KMS-11 (cell line): Measurements from ENCODE around the gene ZPBP.

ENCODE experiments used
- H2AFZ ChIP-seq: fragments of 200-600 bp; sonication (generic); 2 replicates; pipeline ENCODE4 v1.6.1; 2016; ENCODE audit warnings: antibody characterized with exemption, mixed run types, low read depth
- H3K27ac ChIP-seq: fragments of 200-600 bp; sonication (generic); 2 replicates; pipeline ENCODE4 v1.6.1; 2016; ENCODE audit warnings: mild to moderate bottlenecking, mixed run types
- H3K27me3 ChIP-seq: fragments of 200-600 bp; sonication (generic); 2 replicates; pipeline ENCODE4 v1.6.1; 2017; ENCODE audit warnings: mild to moderate bottlenecking, low read depth, mixed run types, moderate library complexity; ENCODE audit not compliant: insufficient read depth
- H3K36me3 ChIP-seq: fragments of 200-600 bp; sonication (generic); 2 replicates; pipeline ENCODE4 v1.6.1; 2017; ENCODE audit warnings: mild to moderate bottlenecking, mixed run types; ENCODE audit not compliant: insufficient read depth
- H3K4me1 ChIP-seq: fragments of 200-600 bp; sonication (generic); 2 replicates; pipeline ENCODE4 v1.6.1; 2016; ENCODE audit warnings: mild to moderate bottlenecking, low read depth, mixed run types; ENCODE audit not compliant: poor library complexity, severe bottlenecking
- H3K4me2 ChIP-seq: fragments of 200-600 bp; sonication (generic); 2 replicates; pipeline ENCODE4 v1.7.0; 2016; ENCODE audit warnings: mild to moderate bottlenecking, mixed run types
- H3K4me3 ChIP-seq: fragments of 200-600 bp; sonication (generic); IDR thresholded peaks from 2 replicates; pipeline ENCODE4 v1.6.1; 2017; ENCODE audit warnings: low read depth, low read length, mixed read lengths; ENCODE audit not compliant: insufficient read depth
- H3K79me2 ChIP-seq: fragments of 200-600 bp; sonication (generic); 2 replicates; pipeline ENCODE4 v1.6.1; 2016; ENCODE audit warnings: low read depth, mixed run types; ENCODE audit not compliant: insufficient read depth
- H3K9ac ChIP-seq: fragments of 200-600 bp; sonication (generic); 2 replicates; pipeline ENCODE4 v1.6.1; 2016; ENCODE audit warnings: mild to moderate bottlenecking, mixed run types
- H4K20me1 ChIP-seq: fragments of 200-600 bp; sonication (generic); 2 replicates; pipeline ENCODE4 v1.6.1; 2016; ENCODE audit warnings: mild to moderate bottlenecking, mixed run types; ENCODE audit not compliant: insufficient read depth
- TF ChIP-seq, protein P1 (sequence below): fragments of 200-600 bp; sonication (generic); conservative IDR thresholded peaks from 2 replicates; pipeline ENCODE4 v1.6.1; 2017; ENCODE audit warnings: low read depth, mild to moderate bottlenecking, antibody characterized with exemption, low read length, moderate library complexity, mixed read lengths

ZPBP gene

DNA sequence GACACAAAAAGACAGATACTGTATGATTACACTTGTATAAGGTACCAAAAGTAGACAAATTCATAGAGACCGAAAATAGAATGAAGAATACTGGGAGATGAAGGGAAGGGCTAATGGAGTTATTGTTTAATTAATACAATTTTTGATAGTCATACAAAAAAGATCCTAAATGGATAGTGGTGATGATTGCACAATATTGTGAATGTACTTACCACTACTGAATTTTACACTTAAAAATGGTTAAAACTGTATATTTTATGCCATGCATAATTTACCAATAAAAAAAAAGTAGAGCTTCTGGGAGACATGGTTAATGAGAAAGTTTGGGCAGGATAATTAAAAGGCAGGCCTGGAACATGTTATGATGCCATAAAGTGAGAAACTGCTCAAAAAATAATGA is 119.0 kb downstream of the ZPBP start:
- Histone ChIP-seq H3K4me3 (no peak overlapping the region), H3K79me2 (no peaks in the 10 kb centered on the region), H4K20me1 (no peaks in the 10 kb centered on the region), H3K27ac (no peak overlapping the region), H3K4me2 (no peak overlapping the region), H3K4me1 (no peaks in the 10 kb centered on the region), H3K9ac (no peak overlapping the region), H3K27me3 (no peaks in the 10 kb centered on the region), H2AFZ (no peak overlapping the region), H3K36me3 (no peaks in the 10 kb centered on the region)
- TF ChIP-seq, protein P1, sequence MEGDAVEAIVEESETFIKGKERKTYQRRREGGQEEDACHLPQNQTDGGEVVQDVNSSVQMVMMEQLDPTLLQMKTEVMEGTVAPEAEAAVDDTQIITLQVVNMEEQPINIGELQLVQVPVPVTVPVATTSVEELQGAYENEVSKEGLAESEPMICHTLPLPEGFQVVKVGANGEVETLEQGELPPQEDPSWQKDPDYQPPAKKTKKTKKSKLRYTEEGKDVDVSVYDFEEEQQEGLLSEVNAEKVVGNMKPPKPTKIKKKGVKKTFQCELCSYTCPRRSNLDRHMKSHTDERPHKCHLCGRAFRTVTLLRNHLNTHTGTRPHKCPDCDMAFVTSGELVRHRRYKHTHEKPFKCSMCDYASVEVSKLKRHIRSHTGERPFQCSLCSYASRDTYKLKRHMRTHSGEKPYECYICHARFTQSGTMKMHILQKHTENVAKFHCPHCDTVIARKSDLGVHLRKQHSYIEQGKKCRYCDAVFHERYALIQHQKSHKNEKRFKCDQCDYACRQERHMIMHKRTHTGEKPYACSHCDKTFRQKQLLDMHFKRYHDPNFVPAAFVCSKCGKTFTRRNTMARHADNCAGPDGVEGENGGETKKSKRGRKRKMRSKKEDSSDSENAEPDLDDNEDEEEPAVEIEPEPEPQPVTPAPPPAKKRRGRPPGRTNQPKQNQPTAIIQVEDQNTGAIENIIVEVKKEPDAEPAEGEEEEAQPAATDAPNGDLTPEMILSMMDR = no peak

DNA sequence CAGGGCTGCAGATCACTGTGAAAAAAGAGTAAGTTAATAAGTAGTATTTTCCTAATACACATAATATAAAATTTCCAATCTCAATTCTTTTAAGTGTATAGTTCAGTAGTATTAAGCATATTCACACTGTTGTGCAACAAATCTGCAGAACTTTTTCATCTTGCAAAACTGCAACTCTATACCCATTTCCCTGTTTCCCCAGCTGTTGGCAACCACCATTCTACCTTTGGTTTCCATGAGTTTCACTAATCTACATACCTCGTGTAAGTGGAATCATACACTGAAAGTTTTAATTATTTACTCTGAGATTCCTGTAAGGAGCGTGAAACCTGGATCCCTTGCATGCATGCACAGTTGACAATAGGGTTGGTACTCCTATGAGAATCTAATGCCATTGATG is 155.4 kb downstream of the ZPBP start:
- TF ChIP-seq, protein P1 = no peak

DNA sequence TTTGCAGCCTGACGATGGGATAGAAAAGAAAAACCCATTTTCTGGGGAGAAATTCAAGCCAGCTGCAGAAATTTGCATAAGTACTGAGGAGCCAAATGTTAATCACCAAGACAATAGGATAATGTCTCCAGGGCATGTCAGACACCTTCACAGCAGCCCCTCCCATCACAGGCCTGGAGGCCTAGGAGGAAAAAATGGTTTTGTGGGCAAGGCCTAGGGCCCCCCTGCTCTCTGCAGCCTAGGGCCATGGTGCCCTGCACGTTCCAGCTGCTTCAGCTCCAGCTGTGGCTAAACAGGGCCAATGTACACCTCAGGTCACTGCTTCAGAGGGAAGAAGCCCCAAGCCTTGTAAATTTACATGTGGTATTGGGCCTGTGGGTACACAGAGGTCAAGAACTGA is 161.4 kb downstream of the ZPBP start:
- no peaks in the 10 kb centered on the region for H4K20me1 ChIP-seq
- no peaks in the 10 kb centered on the region for H3K36me3 ChIP-seq
- no peaks in the 10 kb centered on the region for H3K27me3 ChIP-seq

More for the DNA sequence above, 155.4 kb downstream of the ZPBP start:
- H3K27ac ChIP-seq = no peak overlapping the region
- no peak overlapping the region for H3K4me2 ChIP-seq
- no peak overlapping the region for H2AFZ ChIP-seq
- H3K4me1 ChIP-seq = no peaks in the 10 kb centered on the region
- no peaks in the 10 kb centered on the region for H4K20me1 ChIP-seq
- H3K36me3 ChIP-seq = no peaks in the 10 kb centered on the region
- H3K79me2 ChIP-seq = no peaks in the 10 kb centered on the region
- H3K9ac ChIP-seq = no peak overlapping the region
- H3K4me3 ChIP-seq = no peak overlapping the region
- no peaks in the 10 kb centered on the region for H3K27me3 ChIP-seq

DNA sequence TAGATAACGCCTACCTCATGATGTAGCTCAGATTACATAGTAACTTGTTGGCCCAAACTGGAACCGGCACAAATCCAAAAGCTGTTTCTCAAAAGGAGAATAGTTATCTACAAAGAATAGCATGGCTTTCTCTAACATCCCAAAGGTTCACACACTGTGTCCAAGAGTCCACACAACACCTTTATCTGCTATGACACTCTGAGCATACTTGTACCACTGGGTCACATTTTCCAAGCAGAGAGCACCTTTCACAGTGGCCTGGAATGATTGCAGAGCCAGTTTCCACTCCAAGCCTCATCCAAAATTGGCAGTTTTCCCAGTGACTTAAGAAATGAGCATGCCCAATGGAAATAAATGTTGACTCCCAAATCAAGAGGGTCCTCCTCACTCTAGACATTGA is 164.3 kb downstream of the ZPBP start:
- Histone ChIP-seq H3K36me3 (no peaks in the 10 kb centered on the region), H3K9ac (no peak overlapping the region), H3K27me3 (no peaks in the 10 kb centered on the region), H2AFZ (no peak overlapping the region), H3K4me1 (no peaks in the 10 kb centered on the region), H4K20me1 (no peaks in the 10 kb centered on the region), H3K27ac (no peak overlapping the region), H3K79me2 (no peaks in the 10 kb centered on the region), H3K4me2 (no peak overlapping the region), H3K4me3 (no peak overlapping the region)
- TF ChIP-seq, protein P1 = no peak

More for the DNA sequence above, 161.4 kb downstream of the ZPBP start:
- no peaks in the 10 kb centered on the region for H3K79me2 ChIP-seq
- H3K27ac ChIP-seq = no peak overlapping the region
- no peak overlapping the region for H3K4me3 ChIP-seq
- H2AFZ ChIP-seq = no peak overlapping the region
- no peaks in the 10 kb centered on the region for H3K4me1 ChIP-seq
- H3K9ac ChIP-seq = no peak overlapping the region
- TF ChIP-seq, protein P1 = no peak
- H3K4me2 ChIP-seq = no peak overlapping the region
